CD14-positive monocyte (primary cell): ENCODE data around the gene HSCB. TPM values are rescaled to one million over a fixed set of nuclear protein-coding genes. Genes with fewer than 3 reads are reported as not detected.

Experiments used
- DNase-seq, 3 donors: peaks; one replicate each; pipeline ENCODE4 v3.0.0-alpha.2; 2011 to 2022
- H2AFZ ChIP-seq: 2 replicates; pipeline ENCODE4 v1.6.0; 2012; ENCODE audit warnings: mild to moderate bottlenecking, low read depth, low read length, inconsistent platforms; ENCODE audit not compliant: insufficient read depth, poor library complexity, severe bottlenecking
- H3K27ac ChIP-seq, 2 donors: 1 replicate in 1 of 2; 2 replicates in 1 of 2; pipeline ENCODE4 v1.5.1; 2012 to 2013; ENCODE audit warnings: low read length in 2 of 2, control low read depth in 1 of 2, inconsistent platforms in 1 of 2, low read depth in 1 of 2, mild to moderate bottlenecking in 1 of 2
- H3K27me3 ChIP-seq, 2 donors: one replicate each; pipeline versions ENCODE4 v1.6.0 to v1.6.1; 2011 to 2013; ENCODE audit warnings: low read length in 2 of 2; ENCODE audit not compliant: control insufficient read depth in 2 of 2, insufficient read depth in 2 of 2
- H3K36me3 ChIP-seq, 2 donors: replicated peaks in 1 of 2; 1 replicate in 1 of 2; 2 replicates in 1 of 2; pipeline versions ENCODE4 v1.5.1 to v1.6.1; 2012 to 2013; ENCODE audit warnings: low read length in 2 of 2, control low read depth in 1 of 2, inconsistent platforms in 1 of 2, mild to moderate bottlenecking in 1 of 2; ENCODE audit not compliant: insufficient read depth in 2 of 2, control insufficient read depth in 1 of 2
- H3K4me1 ChIP-seq, 2 donors: 1 replicate in 1 of 2; 2 replicates in 1 of 2; pipeline versions ENCODE4 v1.5.1 to v1.6.1; 2012 to 2013; ENCODE audit warnings: low read length in 2 of 2, control low read depth in 1 of 2, inconsistent platforms in 1 of 2, mild to moderate bottlenecking in 1 of 2, moderate library complexity in 1 of 2; ENCODE audit not compliant: insufficient read depth in 2 of 2, control insufficient read depth in 1 of 2
- H3K4me2 ChIP-seq: replicated peaks from 2 replicates; pipeline ENCODE3; 2012; ENCODE audit warnings: low read length, moderate library complexity, mild to moderate bottlenecking; ENCODE audit not compliant: poor library complexity, severe bottlenecking; ENCODE audit errors: extremely low read depth
- H3K4me3 ChIP-seq, 3 experiments: fragments of 200-600 bp in 1 of 3; sonication (generic) in 1 of 3; replicated peaks in 1 of 3; 1 replicate in 2 of 3; 2 replicates in 1 of 3; pipeline ENCODE4 v1.5.1; 2011 to 2013; ENCODE audit warnings: low read length in 3 of 3, mild to moderate bottlenecking in 3 of 3, control low read depth in 2 of 3, low read depth in 2 of 3, inconsistent platforms in 1 of 3, moderate library complexity in 1 of 3
- H3K79me2 ChIP-seq: 2 replicates; pipeline ENCODE4 v1.6.0; 2012; ENCODE audit warnings: mild to moderate bottlenecking, control low read depth, inconsistent platforms, low read length, moderate library complexity; ENCODE audit not compliant: insufficient read depth
- H3K9ac ChIP-seq: 2 replicates; pipeline ENCODE4 v1.6.0; 2017; ENCODE audit warnings: low read length, mild to moderate bottlenecking; ENCODE audit not compliant: insufficient read depth, poor library complexity, severe bottlenecking
- H3K9me3 ChIP-seq, 2 donors: replicated peaks in 1 of 2; 1 replicate in 1 of 2; 2 replicates in 1 of 2; pipeline versions ENCODE4 v1.5.1 to v1.6.1; 2012 to 2013; ENCODE audit warnings: low read length in 2 of 2, control low read depth in 1 of 2; ENCODE audit not compliant: control insufficient read depth in 1 of 2, insufficient read depth in 1 of 2
- H4K20me1 ChIP-seq: 2 replicates; pipeline ENCODE4 v1.6.0; 2012; ENCODE audit warnings: mild to moderate bottlenecking, low read length, control low read depth, moderate library complexity; ENCODE audit not compliant: insufficient read depth
- H3K27ac Mint-ChIP-seq, 7 donors: one replicate each; pipeline ENCODE4 v1.8.0; 2020; ENCODE audit warnings: mild to moderate bottlenecking in 7 of 7, mixed read lengths in 7 of 7, moderate library complexity in 6 of 7, inconsistent platforms in 2 of 7
- H3K27me3 Mint-ChIP-seq, 3 donors: one replicate each; pipeline ENCODE4 v1.8.0; 2021 to 2022; ENCODE audit warnings: low read depth in 3 of 3, mild to moderate bottlenecking in 3 of 3, mixed read lengths in 3 of 3, moderate library complexity in 3 of 3, inconsistent platforms in 1 of 3
- H3K36me3 Mint-ChIP-seq, 2 donors: one replicate each; pipeline ENCODE4 v1.8.0; 2020; ENCODE audit warnings: mixed read lengths in 2 of 2, inconsistent platforms in 1 of 2, mild to moderate bottlenecking in 1 of 2
- H3K4me1 Mint-ChIP-seq: one replicate; pipeline ENCODE4 v1.8.0; 2020; ENCODE audit warnings: mild to moderate bottlenecking, mixed read lengths
- H3K4me3 Mint-ChIP-seq, 2 donors: one replicate each; pipeline ENCODE4 v1.8.0; 2020; ENCODE audit warnings: mild to moderate bottlenecking in 2 of 2, mixed read lengths in 2 of 2, moderate library complexity in 1 of 2
- H3K9me3 Mint-ChIP-seq, 7 donors: one replicate each; pipeline ENCODE4 v1.8.0; 2020 to 2022; ENCODE audit warnings: mixed read lengths in 7 of 7, mild to moderate bottlenecking in 6 of 7, moderate library complexity in 6 of 7, inconsistent platforms in 2 of 7
- CTCF ChIP-seq: fragments of 200-600 bp; IDR thresholded peaks from one replicate; pipeline ENCODE4 v1.8.0; 2022; ENCODE audit warnings: antibody characterized with exemption, mild to moderate bottlenecking
- WGBS: methylation state at CpG from one replicate; pipeline ENCODE4 v1.1.5; 2013; ENCODE audit warnings: missing lambda C conversion rate; ENCODE audit not compliant: insufficient coverage; 5-methylcytosine and 5-hydroxymethylcytosine counted together
- intact Hi-C, 2 donors: fragments of 100-400 bp; cut with micrococcal nuclease; formaldehyde crosslinking; loops; one replicate each; pipeline versions ENCODE4 v1.15.0 to v1.15.1; 2023
- polyA plus RNA-seq, 3 donors: library from polyadenylated mRNA; depleted of rRNA in 1 of 3; unstranded in 2 of 3; stranded (reverse) in 1 of 3; fragments of 300-500 nt in 2 of 3; fragments of >200 nt in 1 of 3; fragmentation: Illumina TruSeq in 2 of 3; gene quantifications; 1 replicate in 2 of 3; 2 replicates in 1 of 3; pipeline ENCODE4 v1.2.3, GENCODE V29; 2012 to 2021

The HSCB gene
- polyA plus RNA-seq, 3 donors: 10.1 to 13.2 (median 10.3) TPM

GRCh38 chr22:28741200-28741784 is 547 bp upstream of the HSCB start:
- H3K9ac ChIP-seq: peak overlapping the region; percentile 81
- H3K9me3 Mint-ChIP-seq: no peaks in the 10 kb centered on the region
- H3K79me2 ChIP-seq: peaks cover 63% of the 10 kb centered on the region

GRCh38 chr22:28742562-28742962 is 723 bp downstream of the HSCB start:
- peaks cover 29 to 48% of the 10 kb centered on the region in 2 donors for H3K36me3 ChIP-seq
- H2AFZ ChIP-seq: peak overlapping the region; percentile 98
- no peaks in the 10 kb centered on the region for H3K9me3 ChIP-seq
- H3K9me3 Mint-ChIP-seq: no peaks in the 10 kb centered on the region
- 6% methylated on average over 10 of the region's 10 CpGs for WGBS
- H3K36me3 Mint-ChIP-seq: peaks cover 34 to 49% of the 10 kb centered on the region in 2 donors
- peaks cover 25% of the 10 kb centered on the region for H3K4me1 Mint-ChIP-seq
- peak overlapping the region; percentile 81 for H3K9ac ChIP-seq
- H3K27ac Mint-ChIP-seq: peak overlapping the region; percentile 92 to 98 (median 96)
- peak overlapping the region; percentile 66 to 100 (median 91) for H3K4me3 ChIP-seq
- peaks cover 51% of the 10 kb centered on the region for H3K79me2 ChIP-seq
- H3K4me1 ChIP-seq: peaks cover 11 to 22% of the 10 kb centered on the region in 2 donors
- no peaks in the 10 kb centered on the region for H3K27me3 Mint-ChIP-seq
- intact Hi-C loops: loop anchor here (1.0 to 5.0 kb wide), 3 partner anchors 30 to 140 kb away; partner anchors contain the start of genes CCDC117 (in 2 of the 2) and ZNRF3 (in 1 of the 2)
- peak overlapping the region; percentile 96 to 98 for H3K4me3 Mint-ChIP-seq
- no peak for DNase-seq
- H4K20me1 ChIP-seq: no peaks in the 10 kb centered on the region
- H3K27me3 ChIP-seq: no peaks in the 10 kb centered on the region
- peak overlapping the region; percentile 81 for H3K4me2 ChIP-seq
- TF ChIP-seq CTCF: no peak
- H3K27ac ChIP-seq: peak overlapping the region; percentile 85 to 89

More at GRCh38 chr22:28741200-28741784, 547 bp upstream of the HSCB start:
- Mint-ChIP-seq H3K4me3 (peak overlapping the region; percentile 96 to 98), H3K27ac (peak overlapping the region; percentile 81 to 98 (median 92)), H3K4me1 (peaks cover 25% of the 10 kb centered on the region), H3K36me3 (peaks cover 24 to 44% of the 10 kb centered on the region in 2 donors), H3K27me3 (no peaks in the 10 kb centered on the region)
- TF ChIP-seq CTCF: no peak
- H3K27me3 ChIP-seq: no peaks in the 10 kb centered on the region
- H3K9me3 ChIP-seq: no peaks in the 10 kb centered on the region
- peaks cover 11 to 22% of the 10 kb centered on the region in 2 donors for H3K4me1 ChIP-seq
- H3K27ac ChIP-seq: peak overlapping the region in 1 of 2 donors; percentile 11
- H2AFZ ChIP-seq: peak overlapping the region; percentile 98
- peak overlapping the region; percentile 81 for H3K4me2 ChIP-seq
- intact Hi-C loops: loop anchor here in 1 of 2 donors (5.0 kb wide), 1 partner anchor 141 kb away; the partner anchor contains the start of gene ZNRF3
- H4K20me1 ChIP-seq: no peaks in the 10 kb centered on the region
- 0% methylated on average over 7 of the region's 18 CpGs for WGBS
- peaks cover 18 to 42% of the 10 kb centered on the region in 2 donors for H3K36me3 ChIP-seq
- peak overlapping the region; percentile 66 to 100 (median 91) for H3K4me3 ChIP-seq
- DNase-seq: no peak
